Chondrocyte (in vitro differentiated cells): Measurements from ENCODE around the gene HES6. TPM values are rescaled to one million over a fixed set of nuclear protein-coding genes. Genes with fewer than 3 reads are reported as not detected.
A peak's percentile ranks its signal among the peaks of the same experiment; 100 is the strongest.

Experiments
- DNase-seq: peaks from one replicate; pipeline ENCODE4 v3.0.0; 2021; ENCODE audit warnings: mixed read lengths, low spot score
- H3K27ac Mint-ChIP-seq: one replicate; pipeline ENCODE4 v1.8.0; 2021; ENCODE audit warnings: mild to moderate bottlenecking, moderate library complexity, mixed read lengths; ENCODE audit not compliant: unreplicated experiment
- H3K27me3 Mint-ChIP-seq: 2 replicates; pipeline ENCODE4 v1.8.0; 2021; ENCODE audit warnings: low read depth, mixed read lengths
- H3K36me3 Mint-ChIP-seq: 2 replicates; pipeline ENCODE4 v1.8.0; 2021; ENCODE audit warnings: low read depth, mixed read lengths
- H3K4me1 Mint-ChIP-seq: 2 replicates; pipeline ENCODE4 v1.8.0; 2021; ENCODE audit warnings: low read depth, mild to moderate bottlenecking, mixed read lengths
- H3K4me3 Mint-ChIP-seq: one replicate; pipeline ENCODE4 v1.8.0; 2021; ENCODE audit warnings: mild to moderate bottlenecking, moderate library complexity, mixed read lengths; ENCODE audit not compliant: unreplicated experiment
- H3K9me3 Mint-ChIP-seq: 2 replicates; pipeline ENCODE4 v1.8.0; 2021; ENCODE audit warnings: low read depth, mixed read lengths
- CTCF ChIP-seq: fragments of 200-600 bp; sonication (generic); IDR thresholded peaks from 2 replicates; pipeline ENCODE4 v1.5.0; 2021; ENCODE audit warnings: antibody characterized with exemption, mild to moderate bottlenecking, moderate library complexity
- total RNA-seq: library from RNA; stranded (reverse); gene quantifications from 3 replicates; pipeline ENCODE4 v1.2.1, GENCODE V29; 2021

HES6 gene
- total RNA-seq, 1 donor from 2014 or later: 16.2 TPM

- Mint-ChIP-seq H3K27me3 (no peaks in the 10 kb centered on the region), H3K9me3 (no peaks in the 10 kb centered on the region), H3K4me1 (peaks cover 18% of the 10 kb centered on the region), H3K36me3 (no peaks in the 10 kb centered on the region), H3K4me3 (peak overlapping the region; percentile 52), H3K27ac (no peak overlapping the region)
- no peak for TF ChIP-seq CTCF
- no peak for DNase-seq
These were observed 4.5 kb downstream of the HES6 start for GRCh38 chr2:238235331-238235732.

GRCh38 chr2:238233625-238234024 lies 6.2 kb downstream of the HES6 start:
- Mint-ChIP-seq H3K27me3 (no peaks in the 10 kb centered on the region), H3K27ac (no peak overlapping the region), H3K4me3 (no peak overlapping the region), H3K4me1 (peaks cover 17% of the 10 kb centered on the region), H3K36me3 (peaks cover 2% of the 10 kb centered on the region), H3K9me3 (no peaks in the 10 kb centered on the region)
- DNase-seq: no peak
- no peak for TF ChIP-seq CTCF

GRCh38 chr2:238231809-238232208 lies 8.0 kb downstream of the HES6 start:
- no peaks in the 10 kb centered on the region for H3K9me3 Mint-ChIP-seq
- H3K4me3 Mint-ChIP-seq: peak overlapping the region; percentile 79
- H3K27ac Mint-ChIP-seq: no peak overlapping the region
- no peak for TF ChIP-seq CTCF
- no peaks in the 10 kb centered on the region for H3K27me3 Mint-ChIP-seq
- peak; percentile 74 for DNase-seq
- peaks cover 17% of the 10 kb centered on the region for H3K4me1 Mint-ChIP-seq
- peaks cover 3% of the 10 kb centered on the region for H3K36me3 Mint-ChIP-seq

GRCh38 chr2:238231251-238231793 lies 8.5 kb downstream of the HES6 start:
- Mint-ChIP-seq H3K27me3 (no peaks in the 10 kb centered on the region), H3K27ac (peak overlapping the region; percentile 85), H3K4me3 (peak overlapping the region; percentile 79), H3K4me1 (peaks cover 17% of the 10 kb centered on the region), H3K9me3 (no peaks in the 10 kb centered on the region), H3K36me3 (peaks cover 5% of the 10 kb centered on the region)
- DNase-seq: peak; percentile 75
- TF ChIP-seq CTCF: no peak

GRCh38 chr2:238230699-238231098 lies 9.1 kb downstream of the HES6 start:
- no peak for DNase-seq
- Mint-ChIP-seq H3K9me3 (no peaks in the 10 kb centered on the region), H3K27ac (no peak overlapping the region), H3K36me3 (peaks cover 5% of the 10 kb centered on the region), H3K27me3 (no peaks in the 10 kb centered on the region), H3K4me3 (peak overlapping the region; percentile 79), H3K4me1 (peaks cover 19% of the 10 kb centered on the region)
- no peak for TF ChIP-seq CTCF
